Measurements from ENCODE around the gene MCEE. TPM values are rescaled to one million over a fixed set of nuclear protein-coding genes. Genes with fewer than 3 reads are reported as not detected.

Gene MCEE
- total RNA-seq, 1 experiment from 2014 or later = 10.9 TPM

DNA sequence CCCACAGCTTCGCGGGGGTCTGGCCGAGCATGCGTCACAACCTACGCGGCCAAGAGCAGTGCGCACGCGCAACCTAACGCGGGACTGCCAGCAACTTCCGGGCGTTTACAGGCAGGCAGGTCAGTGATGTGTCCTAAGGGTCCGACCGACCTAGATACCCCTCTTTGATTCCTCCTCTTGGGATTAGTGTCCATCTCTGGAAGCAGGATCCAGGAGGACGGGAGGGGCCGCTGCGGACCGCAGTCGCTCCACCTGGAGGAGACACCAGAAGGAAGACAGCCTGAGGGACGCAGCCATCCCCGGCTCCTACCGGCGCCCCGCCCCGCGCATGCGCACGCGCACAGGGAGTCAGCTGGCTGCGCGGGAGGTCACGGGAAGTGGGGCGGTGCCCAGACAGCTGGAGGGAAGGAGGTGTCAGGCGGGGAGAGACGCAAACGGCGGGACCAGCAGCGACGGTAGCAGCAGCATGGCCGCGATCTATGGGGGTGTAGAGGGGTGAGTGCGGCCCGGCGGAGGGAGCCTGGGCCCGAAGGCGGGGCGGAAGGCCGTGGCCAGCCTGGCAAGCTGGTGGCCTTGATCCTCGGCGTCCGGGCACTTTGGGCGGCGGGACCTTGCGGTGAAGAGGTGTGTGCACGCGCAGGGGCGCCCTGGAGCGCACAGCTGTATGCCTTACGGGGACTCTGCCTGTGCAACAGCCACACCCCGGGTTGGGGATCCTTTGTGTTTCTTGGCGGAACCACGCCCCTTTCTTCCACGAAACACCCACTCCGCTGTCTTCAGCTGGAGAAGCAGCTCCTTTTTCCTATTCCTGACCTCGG, 61.6 kb downstream of the MCEE start, which contains the start of gene NAGK:
Gene NAGK, plus strand, starts transcription at position 431 of the 818 bp plus-strand sequence. Its CDS starts 36 bp downstream, at position 467.
- ChIA-PET CTCF (interaction anchor here (0.6 to 1.1 kb wide), 3 partner anchors 18 to 1155 kb away, joined by 3 to 4 read pairs (median 3); no protein-coding TSS in a partner anchor), POLR2A (ENCODE audit: unreplicated experiment) (interaction anchor here (0.6 to 1.0 kb wide), 7 partner anchors 14 to 400 kb away, joined by 3 to 16 read pairs (median 7); partner anchors contain the start of gene PAIP2B)
- H3K79me2 ChIP-seq (ENCODE audit: low read length) = peaks cover 35% of the 10 kb centered on the region
- peaks cover 1% of the 10 kb centered on the region for H3K36me3 ChIP-seq (ENCODE audit: low read depth, low read length)
- no peaks in the 10 kb centered on the region for H3K9me3 ChIP-seq (ENCODE audit: low read length)
- peak within 1 kb of the TSS; percentile 84 for H3K4me3 ChIP-seq (ENCODE audit: low read length)
- H3K4me1 ChIP-seq (ENCODE audit: insufficient read depth, low read length) = peaks cover 41% of the 10 kb centered on the region
- H3K9ac ChIP-seq (ENCODE audit: low read length) = peak within 1 kb of the TSS; percentile 87
- TSS peak; percentile 54 for BruUV-seq (replicated peaks)
- no peaks in the 10 kb centered on the region for H3K9me2 ChIP-seq (replicated peaks; ENCODE audit: low read length)
- H3K27ac ChIP-seq (ENCODE audit: low read length) = peak within 1 kb of the TSS; percentile 75
- peak within 1 kb of the TSS; percentile 97 for H3K4me2 ChIP-seq (ENCODE audit: low read length)
- no peaks in the 10 kb centered on the region for H4K20me1 ChIP-seq (ENCODE audit: low read length)
- TF ChIP-seq EZH2 (IDR thresholded peaks at IDR 0.05; ENCODE audit: low read length, unreplicated experiment) = no peak
- peak within 1 kb of the TSS; percentile 85 for H2AFZ ChIP-seq (ENCODE audit: low read length)
- peak; percentile 94 for DNase-seq
- H3F3A ChIP-seq (ENCODE audit: low read length, unreplicated experiment) = no peaks in the 10 kb centered on the region
- intact Hi-C loops (cut with micrococcal nuclease) = loop anchor here (1.0 kb wide), 1 partner anchor 61 kb away; no protein-coding TSS in a partner anchor
- ATAC-seq = peak; percentile 81
- no peaks in the 10 kb centered on the region; the same call in 1 of the 2 replicates for H3K27me3 ChIP-seq (ENCODE audit: low read length)

DNA sequence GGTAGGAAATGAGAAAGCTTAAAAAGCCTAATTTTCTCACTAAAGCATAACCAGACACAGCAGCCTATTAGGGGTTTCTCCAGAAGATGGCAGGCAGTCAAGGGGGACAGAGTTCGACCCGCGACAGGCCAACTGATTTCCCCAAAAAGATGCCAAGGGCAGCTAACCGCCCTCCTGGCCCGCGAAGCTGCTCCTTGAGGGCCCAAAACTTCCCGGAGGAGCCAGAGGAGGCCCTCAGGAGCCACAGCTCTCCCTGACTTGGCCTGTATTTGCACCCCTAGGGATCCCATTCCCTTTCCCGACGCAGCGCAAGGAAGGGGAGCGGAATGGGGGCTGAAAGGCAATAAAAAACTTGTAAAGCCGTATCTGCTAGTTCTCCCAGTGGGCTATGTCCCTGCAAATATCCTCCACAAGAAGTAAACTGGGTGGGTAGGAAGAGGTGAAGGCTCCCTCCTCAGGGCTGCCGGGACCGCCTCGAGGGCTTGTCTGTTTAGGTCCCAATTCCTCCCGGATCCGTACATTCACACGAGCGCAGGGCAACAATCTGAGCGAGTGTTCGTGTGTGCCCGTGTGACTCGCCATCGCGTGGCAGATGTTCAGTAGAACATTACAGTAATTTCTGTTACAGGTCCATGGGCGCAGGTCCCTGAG, 62.3 kb downstream of the MCEE start:
- no peak for TF ChIP-seq EZH2 (IDR thresholded peaks at IDR 0.05; ENCODE audit: low read length, unreplicated experiment)
- no peak for TF ChIP-seq CTCF (conservative IDR thresholded peaks at IDR 0.05; ENCODE audit: low read depth, low read length)
- TF ChIP-seq EZH2phosphoT487 (IDR thresholded peaks at IDR 0.05; ENCODE audit: borderline replicate concordance, low read length) = no peak
- H2AFZ ChIP-seq (ENCODE audit: low read length) = peak overlapping the region; percentile 85
- no peaks in the 10 kb centered on the region for H3K36me3 ChIP-seq (ENCODE audit: low read depth, low read length)
- no peaks in the 10 kb centered on the region for H3K9me3 ChIP-seq (ENCODE audit: low read length)
- peak overlapping the region; percentile 84 for H3K4me3 ChIP-seq (ENCODE audit: low read length)
- no peaks in the 10 kb centered on the region for H4K20me1 ChIP-seq (ENCODE audit: low read length)
- POLR2A ChIA-PET (ENCODE audit: unreplicated experiment) = interaction anchor here (0.6 to 1.0 kb wide), 3 partner anchors 44 to 160 kb away, joined by 11 to 16 read pairs (median 15); partner anchors contain the start of gene PAIP2B
- H3K4me2 ChIP-seq (ENCODE audit: low read length) = peak overlapping the region; percentile 97
- DNase-seq = no peak
- H3K4me1 ChIP-seq (ENCODE audit: insufficient read depth, low read length) = peaks cover 37% of the 10 kb centered on the region
- peak overlapping the region; percentile 75 for H3K27ac ChIP-seq (ENCODE audit: low read length)
- H3K79me2 ChIP-seq (ENCODE audit: low read length) = peaks cover 29% of the 10 kb centered on the region
- CTCF ChIA-PET = interaction anchor here (0.6 to 1.1 kb wide), 2 partner anchors 18 to 1154 kb away, joined by 3 to 4 read pairs; no protein-coding TSS in a partner anchor
- no peaks in the 10 kb centered on the region for H3K9me2 ChIP-seq (replicated peaks; ENCODE audit: low read length)
- peak overlapping the region; percentile 87 for H3K9ac ChIP-seq (ENCODE audit: low read length)
- intact Hi-C loops (cut with micrococcal nuclease) = loop anchor here (1.0 kb wide), 1 partner anchor 62 kb away; no protein-coding TSS in a partner anchor
- no peaks in the 10 kb centered on the region for H3F3A ChIP-seq (ENCODE audit: low read length, unreplicated experiment)
- no peaks in the 10 kb centered on the region; the same call in 1 of the 2 replicates for H3K27me3 ChIP-seq (ENCODE audit: low read length)
- ATAC-seq = no peak; the same call in 1 of the 2 replicates
- TSS peak; percentile 92 for BruUV-seq (replicated peaks)

- no peaks in the 10 kb centered on the region for H4K20me1 ChIP-seq (ENCODE audit: low read length)
- ATAC-seq = no peak
- TF ChIP-seq EZH2phosphoT487 (IDR thresholded peaks at IDR 0.05; ENCODE audit: borderline replicate concordance, low read length) = no peak
- no peak for TF ChIP-seq EZH2 (IDR thresholded peaks at IDR 0.05; ENCODE audit: low read length, unreplicated experiment)
- TF ChIP-seq CTCF (conservative IDR thresholded peaks at IDR 0.05; ENCODE audit: low read depth, low read length) = no peak
- H3K4me1 ChIP-seq (ENCODE audit: insufficient read depth, low read length) = peaks cover 29% of the 10 kb centered on the region
- H2AFZ ChIP-seq (ENCODE audit: low read length) = no peak overlapping the region
- no peak overlapping the region for H3K4me2 ChIP-seq (ENCODE audit: low read length)
- no peak overlapping the region for H3K4me3 ChIP-seq (ENCODE audit: low read length)
- DNase-seq = no peak
- ChIA-PET POLR2A (ENCODE audit: unreplicated experiment) (no interaction called here), CTCF (no interaction called here)
- no peaks in the 10 kb centered on the region; the same call in 1 of the 2 replicates for H3K27me3 ChIP-seq (ENCODE audit: low read length)
- no peaks in the 10 kb centered on the region for H3K9me2 ChIP-seq (replicated peaks; ENCODE audit: low read length)
- no peak overlapping the region for H3K9ac ChIP-seq (ENCODE audit: low read length)
- no TSS peak for BruUV-seq (replicated peaks)
- H3F3A ChIP-seq (ENCODE audit: low read length, unreplicated experiment) = no peaks in the 10 kb centered on the region
- intact Hi-C loops (cut with micrococcal nuclease) = no loop called here
- H3K79me2 ChIP-seq (ENCODE audit: low read length) = peaks cover 28% of the 10 kb centered on the region
- no peaks in the 10 kb centered on the region for H3K9me3 ChIP-seq (ENCODE audit: low read length)
- H3K27ac ChIP-seq (ENCODE audit: low read length) = no peak overlapping the region
- H3K36me3 ChIP-seq (ENCODE audit: low read depth, low read length) = no peaks in the 10 kb centered on the region
Measured at GRCh38 chr2:71066856-71067255, 63.2 kb downstream of the MCEE start.
